GM18520 (cell line): ENCODE data around the gene DOCK11.
"Not testable (repeated sequence)": the region's sequence is repeated elsewhere in the genome, so short reads cannot be mapped to it uniquely, and the experiment has no call there.

Experiments used
- ATAC-seq: cut with Tn5 transposase; IDR thresholded peaks from one replicate; pipeline ENCODE4 v1.9.1; 2021; ENCODE audit not compliant: unreplicated experiment

Gene DOCK11

GRCh38 chrX:118729042-118729652 lies 233.5 kb downstream of the DOCK11 start:
- ATAC-seq = no peak

GRCh38 chrX:118730500-118731247 lies 235.1 kb downstream of the DOCK11 start:
- ATAC-seq = no peak

GRCh38 chrX:118732551-118732950 lies 236.9 kb downstream of the DOCK11 start:
- ATAC-seq = not testable (repeated sequence)

GRCh38 chrX:118734909-118735308 lies 239.3 kb downstream of the DOCK11 start:
- no peak for ATAC-seq
